Measurements from ENCODE around the gene MSL2. TPM values are rescaled to one million over a fixed set of nuclear protein-coding genes. Genes with fewer than 3 reads are reported as not detected.
"Not testable (repeated sequence)": the region's sequence is repeated elsewhere in the genome, so short reads cannot be mapped to it uniquely, and the experiment has no call there.

Gene MSL2
- total RNA-seq, 1 experiment from 2014 or later = 35.6 TPM

GRCh38 chr3:136209921-136210320 lies 13.8 kb upstream of the MSL2 start:
- ChIA-PET CTCF (no interaction called here), POLR2A (no interaction called here)
- Histone ChIP-seq H3K4me3 (ENCODE audit: low read depth in 2 of 2, low read length in 2 of 2) (no peak overlapping the region), H3K27ac (ENCODE audit: low read length) (no peak overlapping the region), H3K9me3 (ENCODE audit: control insufficient read depth, insufficient read depth, low read depth, low read length) (no peaks in the 10 kb centered on the region), H3K36me3 (ENCODE audit: control insufficient read depth, insufficient read depth, low read length) (no peaks in the 10 kb centered on the region), H3K4me1 (ENCODE audit: control insufficient read depth, insufficient read depth, low read length) (no peaks in the 10 kb centered on the region), H3K27me3 (ENCODE audit: control insufficient read depth, insufficient read depth, low read length) (no peaks in the 10 kb centered on the region; the same call in 1 of the 2 replicates)
- TF ChIP-seq POLR2AphosphoS5 (IDR thresholded peaks at IDR 0.05; ENCODE audit: low read depth, low read length) (no peak), SIN3A (IDR thresholded peaks at IDR 0.05; ENCODE audit: borderline replicate concordance, insufficient read depth, low read depth, low read length) (no peak), CTCF (IDR thresholded peaks at IDR 0.05) (no peak), TCF7L2 (IDR thresholded peaks at IDR 0.05; ENCODE audit: low read depth, low read length) (no peak)
- TF ChIP-seq, protein P1, sequence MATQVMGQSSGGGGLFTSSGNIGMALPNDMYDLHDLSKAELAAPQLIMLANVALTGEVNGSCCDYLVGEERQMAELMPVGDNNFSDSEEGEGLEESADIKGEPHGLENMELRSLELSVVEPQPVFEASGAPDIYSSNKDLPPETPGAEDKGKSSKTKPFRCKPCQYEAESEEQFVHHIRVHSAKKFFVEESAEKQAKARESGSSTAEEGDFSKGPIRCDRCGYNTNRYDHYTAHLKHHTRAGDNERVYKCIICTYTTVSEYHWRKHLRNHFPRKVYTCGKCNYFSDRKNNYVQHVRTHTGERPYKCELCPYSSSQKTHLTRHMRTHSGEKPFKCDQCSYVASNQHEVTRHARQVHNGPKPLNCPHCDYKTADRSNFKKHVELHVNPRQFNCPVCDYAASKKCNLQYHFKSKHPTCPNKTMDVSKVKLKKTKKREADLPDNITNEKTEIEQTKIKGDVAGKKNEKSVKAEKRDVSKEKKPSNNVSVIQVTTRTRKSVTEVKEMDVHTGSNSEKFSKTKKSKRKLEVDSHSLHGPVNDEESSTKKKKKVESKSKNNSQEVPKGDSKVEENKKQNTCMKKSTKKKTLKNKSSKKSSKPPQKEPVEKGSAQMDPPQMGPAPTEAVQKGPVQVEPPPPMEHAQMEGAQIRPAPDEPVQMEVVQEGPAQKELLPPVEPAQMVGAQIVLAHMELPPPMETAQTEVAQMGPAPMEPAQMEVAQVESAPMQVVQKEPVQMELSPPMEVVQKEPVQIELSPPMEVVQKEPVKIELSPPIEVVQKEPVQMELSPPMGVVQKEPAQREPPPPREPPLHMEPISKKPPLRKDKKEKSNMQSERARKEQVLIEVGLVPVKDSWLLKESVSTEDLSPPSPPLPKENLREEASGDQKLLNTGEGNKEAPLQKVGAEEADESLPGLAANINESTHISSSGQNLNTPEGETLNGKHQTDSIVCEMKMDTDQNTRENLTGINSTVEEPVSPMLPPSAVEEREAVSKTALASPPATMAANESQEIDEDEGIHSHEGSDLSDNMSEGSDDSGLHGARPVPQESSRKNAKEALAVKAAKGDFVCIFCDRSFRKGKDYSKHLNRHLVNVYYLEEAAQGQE (IDR thresholded peaks at IDR 0.05; ENCODE audit: insufficient read depth in 1 of 2, low read depth in 2 of 2, low read length in 1 of 2) = no peak
- DNase-seq (ENCODE audit: low read depth, low spot score) (no peak), ATAC-seq (peak; percentile 46; the same call in 1 of the 2 replicates)
- no TSS peak for BruUV-seq (replicated peaks)
- in situ Hi-C loops (cut with HindIII; ENCODE audit: low pct_unique_long_range_greater_than_20kb, low sequenced_read_pairs) (loop anchor here (5.0 kb wide), 1 partner anchor 38 kb away; no protein-coding TSS in a partner anchor), intact Hi-C loops (cut with micrococcal nuclease; ENCODE audit: unreplicated experiment) (no loop called here)

DNA sequence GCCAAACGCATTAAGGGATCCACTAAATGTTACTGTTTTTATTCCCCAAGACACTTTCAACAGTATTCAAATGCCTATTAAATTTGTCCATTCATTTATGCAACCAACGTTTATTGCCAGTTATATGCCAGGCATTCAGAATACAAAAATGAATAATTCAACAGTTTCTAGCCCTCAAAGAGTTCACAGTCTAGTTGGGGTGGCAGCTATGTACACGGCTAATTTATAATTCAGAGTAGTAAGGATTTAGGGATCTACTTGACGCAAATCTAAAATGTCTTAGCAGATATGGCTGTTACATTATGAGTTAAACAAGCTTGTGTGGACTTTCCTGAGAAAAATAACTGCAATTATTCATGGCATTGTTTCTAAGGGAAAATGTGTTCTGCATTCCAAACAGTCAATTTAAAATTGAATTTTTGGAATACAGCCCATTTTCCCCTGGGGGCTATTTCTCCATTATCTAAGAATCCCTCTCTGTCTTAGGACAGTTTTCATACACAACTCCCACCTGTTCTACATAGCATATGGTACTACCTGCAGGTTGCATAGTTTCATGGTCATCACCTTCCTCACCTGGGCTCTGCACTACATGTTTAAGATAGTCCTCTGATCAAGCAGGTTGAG lies 11.5 kb upstream of the MSL2 start:
- TF ChIP-seq SIN3A (IDR thresholded peaks at IDR 0.05; ENCODE audit: borderline replicate concordance, insufficient read depth, low read depth, low read length) = no peak
- no peak for TF ChIP-seq CTCF (IDR thresholded peaks at IDR 0.05)
- TF ChIP-seq, protein P1 (IDR thresholded peaks at IDR 0.05; ENCODE audit: insufficient read depth in 1 of 2, low read depth in 2 of 2, low read length in 1 of 2) = no peak
- TF ChIP-seq POLR2AphosphoS5 (IDR thresholded peaks at IDR 0.05; ENCODE audit: low read depth, low read length) = no peak
- TF ChIP-seq TCF7L2 (IDR thresholded peaks at IDR 0.05; ENCODE audit: low read depth, low read length) = no peak
- H3K36me3 ChIP-seq (ENCODE audit: control insufficient read depth, insufficient read depth, low read length) = no peaks in the 10 kb centered on the region
- H3K27ac ChIP-seq (ENCODE audit: low read length) = no peak overlapping the region
- H3K4me1 ChIP-seq (ENCODE audit: control insufficient read depth, insufficient read depth, low read length) = no peaks in the 10 kb centered on the region
- in situ Hi-C loops (cut with HindIII; ENCODE audit: low pct_unique_long_range_greater_than_20kb, low sequenced_read_pairs) (loop anchor here (5.0 kb wide), 1 partner anchor 35 kb away; no protein-coding TSS in a partner anchor), intact Hi-C loops (cut with micrococcal nuclease; ENCODE audit: unreplicated experiment) (no loop called here)
- H3K9me3 ChIP-seq (ENCODE audit: control insufficient read depth, insufficient read depth, low read depth, low read length) = no peaks in the 10 kb centered on the region
- H3K4me3 ChIP-seq (ENCODE audit: low read depth in 2 of 2, low read length in 2 of 2) = no peak overlapping the region
- DNase-seq (ENCODE audit: low read depth, low spot score) (no peak), ATAC-seq (no peak)
- BruUV-seq (replicated peaks) = no TSS peak
- H3K27me3 ChIP-seq (ENCODE audit: control insufficient read depth, insufficient read depth, low read length) = no peaks in the 10 kb centered on the region; the same call in 1 of the 2 replicates
- CTCF ChIA-PET = no interaction called here
- POLR2A ChIA-PET = interaction anchor here (0.6 kb wide), 1 partner anchor 418 kb away, joined by 3 read pairs; no protein-coding TSS in a partner anchor

DNA sequence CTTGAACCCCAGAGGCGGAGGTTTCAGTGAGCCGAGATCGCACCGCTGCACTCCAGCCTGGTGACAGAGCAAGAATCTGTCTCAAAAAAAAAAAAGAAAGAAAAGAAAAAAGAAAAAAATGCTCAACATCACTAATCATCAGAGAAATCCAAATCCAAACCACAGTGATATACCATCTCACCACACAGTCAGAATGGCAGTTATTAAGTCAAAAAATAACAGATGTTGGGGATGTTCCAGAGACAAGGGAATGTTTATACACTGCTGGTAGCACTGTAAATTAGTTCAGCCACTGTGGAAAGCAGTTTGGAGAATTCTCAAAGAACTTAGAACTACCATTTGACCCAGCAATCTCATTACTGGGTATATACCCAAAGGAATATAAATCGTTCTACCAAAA lies 3.1 kb upstream of the MSL2 start:
- POLR2A ChIA-PET; ATAC-seq; BruUV-seq (replicated peaks); H3K4me1 ChIP-seq (ENCODE audit: control insufficient read depth, insufficient read depth, low read length); H3K27me3 ChIP-seq (ENCODE audit: control insufficient read depth, insufficient read depth, low read length); H3K36me3 ChIP-seq (ENCODE audit: control insufficient read depth, insufficient read depth, low read length); intact Hi-C loops (cut with micrococcal nuclease; ENCODE audit: unreplicated experiment); H3K4me3 ChIP-seq (ENCODE audit: low read depth in 2 of 2, low read length in 2 of 2); CTCF ChIA-PET; DNase-seq (ENCODE audit: low read depth, low spot score); H3K27ac ChIP-seq (ENCODE audit: low read length); H3K9me3 ChIP-seq (ENCODE audit: control insufficient read depth, insufficient read depth, low read depth, low read length); in situ Hi-C loops (cut with HindIII; ENCODE audit: low pct_unique_long_range_greater_than_20kb, low sequenced_read_pairs): not testable (repeated sequence)
